ENCODE data around the gene CDR2L. TPM values are rescaled to one million over a fixed set of nuclear protein-coding genes. Genes with fewer than 3 reads are reported as not detected.

Gene CDR2L
- 36.8 and 69.2 TPM in 2 replicates for total RNA-seq

DNA sequence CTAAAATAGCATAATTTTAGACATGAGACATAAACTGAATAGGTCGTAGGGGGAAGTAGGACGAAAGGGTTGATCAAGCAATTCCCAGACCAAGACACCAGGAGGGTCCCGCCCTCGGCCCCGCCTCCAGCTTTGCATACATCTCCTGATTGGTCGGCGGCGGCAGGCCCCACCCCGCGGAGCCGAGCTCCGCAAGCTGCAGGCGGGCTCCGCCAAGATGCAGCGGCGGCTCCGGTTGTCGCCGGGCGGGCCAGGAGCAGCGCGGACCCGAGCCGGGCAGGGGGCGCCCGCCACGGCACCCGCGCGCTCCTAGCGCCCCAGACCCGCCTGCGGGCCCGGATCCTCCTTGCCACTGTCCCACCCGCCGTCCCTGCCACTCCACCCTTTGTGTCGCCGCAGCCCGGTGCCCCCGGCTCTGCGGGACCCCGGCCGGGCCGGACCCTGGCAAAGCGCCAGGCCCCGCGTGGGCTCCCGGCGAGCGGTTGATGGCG lies at the start of gene CDR2L:
Gene CDR2L (plus strand): TSS at position 215 of the 491 bp plus-strand sequence. CDS start 412 bp downstream, outside the sequence.
- peak; percentile 81 for DNase-seq (ENCODE audit: low read depth)

DNA sequence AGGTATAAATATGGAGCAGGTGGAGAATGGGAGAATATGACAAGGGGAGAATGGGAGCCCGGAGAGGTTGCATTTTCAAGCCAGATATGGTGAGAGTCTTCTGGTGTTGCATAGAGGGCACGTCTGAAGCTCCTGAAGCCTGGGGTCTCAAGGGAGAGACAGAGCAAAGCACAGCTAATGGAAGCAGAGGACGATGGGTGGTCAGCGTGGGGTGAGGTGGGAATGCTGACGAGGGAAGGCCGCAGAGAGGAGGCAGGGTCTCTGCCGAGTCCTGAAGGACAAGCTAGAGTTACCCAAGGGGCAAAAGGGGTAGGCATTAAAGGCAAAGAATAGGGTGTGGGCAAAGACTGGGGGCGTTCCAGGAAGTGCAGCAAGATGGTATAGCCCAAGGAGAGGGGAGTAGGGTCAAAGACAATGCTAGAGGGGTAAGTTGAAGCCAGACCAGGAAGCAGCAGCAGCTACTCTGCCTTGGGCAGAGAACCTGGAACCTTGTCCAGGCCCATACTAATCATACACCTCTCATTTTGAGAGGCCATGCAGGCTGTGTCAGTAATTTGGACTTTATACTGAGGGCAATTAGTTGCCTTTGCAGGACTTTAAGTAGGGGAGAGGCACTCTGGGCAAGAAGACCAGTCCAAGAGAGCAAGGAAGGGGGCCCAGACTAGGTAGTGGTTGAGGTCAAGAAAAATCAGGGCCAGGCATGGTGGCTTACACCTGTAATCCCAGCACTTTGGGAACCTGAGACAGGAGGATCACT lies 49.1 kb upstream of the CDR2L start:
- DNase-seq (ENCODE audit: low read depth), result no peak

DNA sequence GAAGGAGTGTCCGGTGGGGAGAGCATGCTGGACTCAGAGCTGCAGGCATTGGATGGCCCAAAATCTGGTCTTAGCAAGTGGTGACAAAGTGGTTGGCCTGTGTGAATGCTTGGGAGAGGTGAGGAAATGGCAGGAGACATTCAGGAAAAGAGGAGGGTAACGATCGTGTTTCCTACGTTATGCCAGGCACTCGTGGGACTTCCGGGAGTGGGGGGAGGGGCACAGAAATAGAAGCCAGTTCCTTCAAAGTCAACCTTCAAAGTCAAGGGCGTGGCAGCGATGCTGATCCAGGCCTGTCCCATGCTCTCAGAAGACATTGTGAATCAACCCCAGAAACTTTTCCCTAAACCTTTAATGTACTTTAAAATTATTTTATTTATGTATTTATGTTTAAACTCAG lies 47.9 kb upstream of the CDR2L start:
- DNase-seq (ENCODE audit: low read depth), result no peak

- DNase-seq (ENCODE audit: low read depth), result no peak
These were observed 46.2 kb upstream of the CDR2L start for GRCh38 chr17:74941128-74941725.

DNA sequence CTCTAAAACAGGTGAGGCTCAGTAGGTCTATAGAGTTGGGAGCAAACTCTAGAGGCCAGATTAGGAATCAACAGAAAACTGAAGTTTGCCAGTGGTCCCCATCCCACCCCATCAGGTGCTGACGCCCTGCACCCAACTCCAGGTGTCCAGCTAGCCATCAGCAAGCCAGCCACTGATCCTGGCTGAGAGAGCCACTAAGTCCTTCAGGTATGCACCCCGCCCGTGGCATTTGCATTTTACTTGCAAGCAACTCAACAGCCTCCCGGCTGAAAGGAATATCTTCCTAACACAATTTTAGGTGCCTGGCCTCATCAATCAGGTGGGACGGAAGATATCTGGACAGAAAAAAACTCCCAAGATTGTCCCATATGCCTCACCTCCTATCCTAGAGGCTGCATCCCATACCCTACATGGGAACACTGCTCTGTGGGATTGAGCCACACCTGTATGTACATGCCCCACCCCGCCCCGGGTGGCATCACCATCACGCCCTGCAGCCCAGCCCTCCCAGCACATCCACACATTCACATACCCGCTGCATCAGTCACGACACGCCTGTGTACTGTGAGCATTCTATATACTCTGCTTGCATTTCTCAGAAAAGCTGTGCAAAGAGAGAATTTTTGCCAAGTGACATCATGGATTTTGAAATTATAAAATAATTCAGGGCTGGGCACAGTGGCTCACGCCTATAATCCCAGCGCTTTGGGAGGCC lies 43.5 kb upstream of the CDR2L start:
- peak; percentile 6 for DNase-seq (ENCODE audit: low read depth)

GRCh38 chr17:74945543-74945942 lies 41.9 kb upstream of the CDR2L start:
- DNase-seq (ENCODE audit: low read depth), result no peak

GRCh38 chr17:74946641-74947040 lies 40.8 kb upstream of the CDR2L start:
- no peak for DNase-seq (ENCODE audit: low read depth)

DNA sequence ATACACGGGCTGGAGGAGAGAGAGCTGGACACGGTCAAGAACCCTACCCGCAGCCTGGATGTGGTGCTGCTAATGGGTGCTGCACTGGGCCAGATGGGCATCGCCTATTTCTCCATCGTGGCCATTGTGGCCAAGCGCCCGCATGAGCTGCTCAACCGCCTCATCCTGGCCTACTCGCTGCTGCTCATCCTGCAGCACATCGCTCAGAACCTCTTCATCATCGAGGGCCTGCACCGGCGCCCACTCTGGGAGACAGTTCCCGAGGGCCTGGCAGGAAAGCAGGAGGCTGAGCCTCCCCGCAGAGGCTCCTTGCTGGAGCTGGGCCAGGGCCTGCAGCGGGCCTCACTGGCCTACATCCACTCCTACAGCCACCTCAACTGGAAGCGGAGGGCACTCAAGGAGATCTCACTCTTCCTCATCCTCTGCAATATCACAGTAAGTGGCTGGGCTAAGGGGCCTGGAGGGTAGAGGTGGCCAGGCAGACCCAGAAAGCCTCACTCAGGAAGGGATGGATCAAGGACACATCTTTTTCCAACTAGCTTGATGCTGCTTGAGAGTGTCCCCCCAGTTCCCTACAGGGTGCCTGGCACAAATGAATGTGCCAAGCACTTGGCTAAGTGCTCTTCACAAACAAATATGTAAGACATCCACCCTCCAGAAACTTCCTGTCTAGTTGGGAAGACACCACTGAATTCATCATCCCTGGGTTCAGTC lies 40.2 kb upstream of the CDR2L start:
- no peak for DNase-seq (ENCODE audit: low read depth)

DNA sequence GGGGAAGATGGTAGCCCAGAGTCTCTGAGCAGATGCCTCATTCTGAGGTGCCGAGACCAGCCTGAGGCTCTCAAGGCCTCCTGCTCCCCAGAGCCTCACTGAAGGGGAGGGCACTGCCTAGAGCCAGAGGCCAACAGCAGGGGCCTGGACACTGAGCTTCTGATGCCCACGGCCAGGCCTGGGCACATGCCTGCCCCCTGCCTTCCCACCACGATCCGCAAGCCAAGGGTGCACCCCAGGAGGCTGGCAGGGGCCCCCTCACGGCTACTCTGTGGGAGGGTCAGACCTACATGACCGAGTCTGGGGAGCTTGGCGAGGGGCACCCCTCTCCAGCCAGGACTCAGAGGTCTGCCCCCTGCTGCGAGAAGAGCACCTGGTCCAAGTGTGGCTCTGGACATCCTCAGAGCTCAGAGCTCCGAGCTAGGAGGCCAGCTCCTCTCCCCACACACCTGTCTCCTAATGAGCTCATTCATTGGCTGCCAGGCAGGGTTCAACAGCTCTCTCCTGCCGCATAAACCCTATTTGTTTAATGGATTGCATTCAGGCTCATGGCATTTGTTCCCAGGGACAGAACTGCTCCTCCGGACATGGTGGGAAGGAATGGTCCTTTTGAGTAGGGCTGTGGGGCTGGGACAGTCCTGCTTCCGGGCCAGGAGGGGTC lies 37.8 kb upstream of the CDR2L start:
- no peak for DNase-seq (ENCODE audit: low read depth)

DNA sequence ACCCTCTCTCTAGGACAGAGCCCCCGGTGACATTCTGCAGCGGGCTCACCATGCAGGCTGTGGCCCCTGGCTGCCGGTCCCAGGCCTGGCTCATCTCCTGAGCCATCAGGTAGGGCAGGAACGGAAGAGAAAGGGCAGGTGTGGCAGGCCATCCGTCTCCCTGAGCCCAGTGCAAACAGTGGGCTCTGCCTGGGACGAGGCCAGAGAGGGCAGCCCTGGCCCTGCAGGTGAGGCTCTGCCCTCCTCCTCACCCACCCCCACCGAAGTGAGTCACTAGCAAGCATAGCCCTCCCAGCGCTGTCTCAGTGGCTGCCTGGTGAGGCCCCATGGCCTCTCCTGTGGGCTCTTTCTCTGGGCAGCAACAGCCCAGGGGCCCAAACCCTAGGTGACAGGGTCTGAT lies 37.2 kb upstream of the CDR2L start:
- no peak for DNase-seq (ENCODE audit: low read depth)

DNA sequence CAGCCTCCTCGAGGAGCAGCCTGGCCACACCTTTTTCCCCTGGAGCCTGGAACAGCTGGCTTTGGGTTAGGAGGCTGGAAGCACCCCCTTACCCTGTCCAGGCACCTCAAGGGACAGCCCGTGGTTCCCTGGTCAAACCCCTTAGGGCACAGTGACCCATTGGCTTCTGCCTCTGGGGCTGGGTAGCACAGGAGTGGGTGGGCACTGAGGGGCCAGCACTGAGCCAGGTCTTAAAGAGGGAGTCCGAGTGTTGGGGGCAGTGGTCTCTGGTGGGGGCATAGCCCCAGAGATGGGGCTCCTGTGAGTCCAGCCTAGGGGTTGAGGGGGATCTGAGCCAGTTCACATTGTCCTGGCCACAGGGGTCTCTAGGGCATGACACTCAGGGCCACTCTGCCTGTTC lies 36.4 kb upstream of the CDR2L start:
- DNase-seq (ENCODE audit: low read depth), result no peak

GRCh38 chr17:74951680-74952421 lies 35.6 kb upstream of the CDR2L start:
- no peak for DNase-seq (ENCODE audit: low read depth)

GRCh38 chr17:74952431-74953133 lies 34.9 kb upstream of the CDR2L start:
- no peak for DNase-seq (ENCODE audit: low read depth)

DNA sequence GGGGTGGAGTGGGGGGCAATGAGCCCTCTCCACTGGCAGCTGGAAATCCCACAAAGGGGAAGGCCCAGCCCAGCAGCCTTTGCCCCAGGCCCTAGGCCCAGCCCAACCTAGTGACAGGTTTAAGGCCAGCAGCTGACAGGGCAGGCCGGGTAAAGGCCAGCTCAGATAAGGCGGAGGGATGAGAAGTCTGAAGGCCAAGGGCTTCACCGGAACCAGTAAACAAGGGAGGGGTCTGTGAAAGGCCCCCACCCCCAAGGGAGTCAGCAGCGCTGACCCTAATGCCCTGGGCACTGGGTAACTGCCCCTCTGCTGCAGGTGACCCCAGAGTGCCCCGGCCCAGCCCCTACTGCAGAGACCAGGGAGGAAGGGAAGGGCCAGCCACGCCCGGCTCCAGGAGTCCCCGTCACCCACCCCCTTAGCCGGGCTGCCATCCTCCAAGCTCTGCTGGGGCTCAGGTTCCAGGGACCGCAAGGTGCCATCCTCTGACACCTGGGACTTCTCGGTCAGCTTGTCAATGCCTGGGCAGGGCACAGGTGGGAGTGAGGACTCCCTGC lies 34.2 kb upstream of the CDR2L start:
- no peak for DNase-seq (ENCODE audit: low read depth)

DNA sequence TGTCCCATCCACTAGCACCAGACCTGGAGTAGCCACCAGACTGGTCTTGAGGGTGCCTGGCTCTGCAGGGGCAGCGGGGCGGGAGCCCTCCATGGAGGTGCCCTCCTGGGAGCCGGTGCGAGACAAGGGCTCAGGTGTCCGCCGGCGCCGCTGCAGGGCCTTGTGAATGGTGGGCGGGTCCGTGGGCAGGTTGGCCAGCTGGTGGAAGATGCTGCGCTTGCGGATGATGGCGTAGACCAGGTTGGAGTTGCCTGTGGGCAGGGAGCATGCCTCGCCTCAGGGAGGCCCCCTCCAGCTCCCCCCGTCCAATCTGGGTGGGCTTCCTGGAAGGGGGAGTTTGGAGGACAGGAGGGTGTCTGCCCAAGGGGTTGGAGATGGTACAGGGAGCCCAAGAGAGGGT lies 33.3 kb upstream of the CDR2L start:
- no peak for DNase-seq (ENCODE audit: low read depth)

GRCh38 chr17:74954665-74955421 lies 32.6 kb upstream of the CDR2L start:
- no peak for DNase-seq (ENCODE audit: low read depth)

GRCh38 chr17:74956093-74956492 lies 31.3 kb upstream of the CDR2L start:
- DNase-seq (ENCODE audit: low read depth), result no peak

DNA sequence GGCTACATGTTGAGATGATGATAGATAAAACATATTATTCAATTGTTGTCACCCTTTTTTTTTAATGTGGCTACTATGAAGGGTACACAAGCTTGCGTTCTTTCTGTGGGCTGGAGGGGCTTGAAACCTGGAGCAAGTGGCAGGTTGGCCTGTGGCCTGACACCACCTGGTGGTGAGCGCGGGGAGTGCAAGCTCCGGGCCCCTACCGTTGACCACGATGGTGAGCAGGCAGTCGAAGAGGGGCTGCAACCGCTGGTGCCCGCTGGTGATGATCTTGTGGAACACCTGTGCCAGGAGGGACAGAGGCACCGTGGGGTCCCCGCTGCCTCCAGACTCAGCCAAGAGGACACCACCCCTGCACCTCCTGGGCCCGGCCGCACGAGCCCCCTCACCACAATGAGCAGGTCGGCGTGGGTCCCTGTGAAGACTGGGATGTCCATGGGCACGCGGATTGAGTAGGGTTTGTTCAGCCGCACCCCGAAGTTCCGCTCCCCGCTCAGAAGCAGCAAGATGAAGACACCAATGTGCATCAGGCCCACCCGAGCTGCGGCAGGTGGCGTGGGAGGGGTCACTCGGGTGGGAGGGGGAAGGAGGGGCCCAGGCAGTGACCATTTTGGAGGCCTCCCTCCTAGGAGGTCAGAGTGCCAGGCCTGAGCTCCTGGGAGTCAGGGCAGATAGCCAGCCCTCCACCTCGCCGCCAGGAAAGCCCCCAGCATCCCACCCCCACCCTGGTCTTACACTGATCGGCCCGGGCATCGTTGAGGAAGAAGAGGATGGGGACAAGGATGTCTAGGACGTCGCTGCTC lies 29.3 kb upstream of the CDR2L start:
- DNase-seq (ENCODE audit: low read depth), result peak; percentile 8

Measured in renal cortical epithelial cell (primary cell).